Endothelial cell of umbilical vein (primary cell): Measurements from ENCODE around the gene TRIM69. TPM values are rescaled to one million over a fixed set of nuclear protein-coding genes. Genes with fewer than 3 reads are reported as not detected.

Source experiments
- BruUV-seq: library from RNA; stranded (reverse); fragments of 400-500 nt; replicated peaks from 2 replicates; lab custom pipeline; 2021; lab: Mats Ljungman, UMichigan
- CTCF ChIA-PET: fragments of 300-600, 350-600 bp; sonication (Branson Sonifier 250); formaldehyde crosslinking; loops from one replicate; lab custom pipeline; 2021; ENCODE audit warnings: antibody characterized with exemption, inconsistent platforms; lab: Charles Lee
- POLR2A ChIA-PET: fragments of 300-600, 350-600 bp; sonication (Branson Sonifier 250); formaldehyde crosslinking; loops from one replicate; lab custom pipeline; 2021; ENCODE audit warnings: antibody characterized with exemption, inconsistent platforms; lab: Charles Lee
- DNase-seq: peaks from one replicate; pipeline ENCODE4 v3.0.0-alpha.2; 2011; ENCODE audit warnings: low read depth, low spot score
- FAIRE-seq: peaks from 2 replicates; lab custom pipeline; 2011; peaks lifted over from hg19 to GRCh38; lab: Jason Lieb, UNC
- H2AFZ ChIP-seq: 2 replicates; pipeline ENCODE4 v1.6.0; 2012; ENCODE audit warnings: low read depth, low read length, control low read depth, inconsistent platforms
- H3K27ac ChIP-seq: 2 replicates; pipeline ENCODE4 v1.5.1; 2011; ENCODE audit warnings: low read depth, mild to moderate bottlenecking, control low read depth, low read length, moderate library complexity; ENCODE audit not compliant: insufficient read depth
- H3K27me3 ChIP-seq, 2 experiments: 2 replicates each; pipeline versions ENCODE4 v1.6.0 to v1.6.1; 2011; ENCODE audit warnings: low read length in 2 of 2, mixed read lengths in 1 of 2; ENCODE audit not compliant: control insufficient read depth in 2 of 2, insufficient read depth in 2 of 2
- H3K36me3 ChIP-seq, 2 experiments: 2 replicates in 1 of 2; 3 replicates in 1 of 2; pipeline ENCODE4 v1.5.1; 2011; ENCODE audit warnings: low read length in 2 of 2, mild to moderate bottlenecking in 1 of 2, moderate library complexity in 1 of 2; ENCODE audit not compliant: control insufficient read depth in 2 of 2, insufficient read depth in 2 of 2; ENCODE audit errors: extremely low read depth in 1 of 2
- H3K4me1 ChIP-seq: 3 replicates; pipeline ENCODE4 v1.5.1; 2011; ENCODE audit warnings: mild to moderate bottlenecking, low read length; ENCODE audit not compliant: control insufficient read depth, insufficient read depth; ENCODE audit errors: extremely low read depth
- H3K4me2 ChIP-seq: 2 replicates; pipeline ENCODE4 v1.6.1; 2011; ENCODE audit warnings: low read length, control low read depth, mixed read lengths; ENCODE audit not compliant: insufficient read depth
- H3K4me3 ChIP-seq, 3 experiments: fragments of 200-600 bp in 1 of 3; sonication (generic), shearing (Covaris generic) in 1 of 3; replicated peaks in 1 of 3; 2 replicates each; pipeline ENCODE4 v1.5.1; 2011 to 2016; ENCODE audit warnings: control low read depth in 3 of 3, low read length in 3 of 3, mild to moderate bottlenecking in 2 of 3, inconsistent platforms in 1 of 3, low read depth in 1 of 3, moderate library complexity in 1 of 3; ENCODE audit not compliant: insufficient read depth in 1 of 3
- H3K79me2 ChIP-seq: 2 replicates; pipeline ENCODE4 v1.6.0; 2012; ENCODE audit warnings: low read length, inconsistent platforms; ENCODE audit not compliant: control insufficient read depth, insufficient read depth
- H3K9ac ChIP-seq: replicated peaks from 2 replicates; pipeline ENCODE3; 2011; ENCODE audit warnings: low read length, control low read depth; ENCODE audit not compliant: insufficient read depth; ENCODE audit errors: extremely low read depth
- H3K9me1 ChIP-seq: replicated peaks from 3 replicates; pipeline ENCODE4 v1.6.0; 2011; ENCODE audit warnings: mild to moderate bottlenecking, low read length; ENCODE audit not compliant: control insufficient read depth, insufficient read depth; ENCODE audit errors: extremely low read depth
- H3K9me3 ChIP-seq: replicated peaks from 2 replicates; pipeline ENCODE4 v1.5.1; 2012; ENCODE audit warnings: low read length, inconsistent platforms; ENCODE audit not compliant: control insufficient read depth, insufficient read depth
- H4K20me1 ChIP-seq: replicated peaks from 2 replicates; pipeline ENCODE3; 2011; ENCODE audit warnings: mild to moderate bottlenecking, low read length; ENCODE audit not compliant: control insufficient read depth, insufficient read depth; ENCODE audit errors: extremely low read depth
- EZH2 ChIP-seq: IDR thresholded peaks from 2 replicates; pipeline ENCODE4 v1.6.1; 2012; ENCODE audit warnings: borderline replicate concordance, low read depth, mild to moderate bottlenecking, moderate library complexity, low read length, inconsistent platforms; ENCODE audit not compliant: severe bottlenecking
- FOS ChIP-seq: IDR thresholded peaks from 2 replicates; pipeline ENCODE4 v1.6.1; 2011; ENCODE audit warnings: mild to moderate bottlenecking, low read length, moderate library complexity, borderline replicate concordance; ENCODE audit not compliant: insufficient read depth
- GATA2 ChIP-seq: IDR thresholded peaks from 2 replicates; pipeline ENCODE4 v1.7.0; 2011; ENCODE audit warnings: low read depth, mild to moderate bottlenecking, moderate library complexity, mixed read lengths, low read length; ENCODE audit not compliant: insufficient read length, insufficient read depth
- JUN ChIP-seq: IDR thresholded peaks from 2 replicates; pipeline ENCODE4 v1.6.1; 2011; ENCODE audit warnings: borderline replicate concordance, low read depth; ENCODE audit not compliant: insufficient read length, insufficient read depth
- MAX ChIP-seq: IDR thresholded peaks from 2 replicates; pipeline ENCODE4 v1.6.1; 2011; ENCODE audit not compliant: insufficient read depth, insufficient read length
- MYC ChIP-seq: IDR thresholded peaks from one replicate; pipeline ENCODE4 v1.6.1; 2011; ENCODE audit warnings: mild to moderate bottlenecking, low read depth, low read length
- POLR2A ChIP-seq: IDR thresholded peaks from 2 replicates; pipeline ENCODE4 v1.6.1; 2012; ENCODE audit warnings: low read depth, mild to moderate bottlenecking, control low read depth, low read length
- POLR2AphosphoS5 ChIP-seq: IDR thresholded peaks from 2 replicates; pipeline ENCODE4 v1.6.1; 2012; ENCODE audit warnings: low read depth, mild to moderate bottlenecking, control low read depth, low read length, moderate library complexity; ENCODE audit not compliant: insufficient read depth
- dilution Hi-C: fragments of 300-500 bp; cut with MboI; formaldehyde crosslinking; loops from one replicate; pipeline ENCODE4 v1.15.0; 2019; ENCODE audit warnings: low sequenced_read_pairs; ENCODE audit not compliant: extremely low pct_ligation_motif_present
- intact Hi-C: fragments of 100-400 bp; cut with micrococcal nuclease; formaldehyde crosslinking; loops from one replicate; pipeline ENCODE4 v1.10.0; 2022
- polyA plus RNA-seq, 4 experiments: library from polyadenylated mRNA; depleted of rRNA in 3 of 4; stranded (reverse) in 3 of 4; unstranded in 1 of 4; fragments of >200 nt; gene quantifications; 2 replicates each; pipeline versions ENCODE4 v1.2.1 to v1.2.3, GENCODE V29; 2011 to 2012; ENCODE audit warnings: missing spikeins in 1 of 4
- total RNA-seq: library from RNA; stranded (reverse); gene quantifications from 2 replicates; pipeline ENCODE4 v1.2.3, GENCODE V29; 2021
- TF ChIP-seq, protein P1 (sequence below), 2 donors: IDR thresholded peaks; 1 replicate in 1 of 2; 2 replicates in 1 of 2; pipeline ENCODE4 v1.5.1; 2011; ENCODE audit warnings: low read length in 2 of 2, mild to moderate bottlenecking in 2 of 2, moderate library complexity in 2 of 2, control low read depth in 1 of 2, inconsistent platforms in 1 of 2, low read depth in 1 of 2; ENCODE audit not compliant: insufficient read depth in 1 of 2; ENCODE audit errors: extremely low read depth in 1 of 2

Gene TRIM69
- total and polyA plus RNA-seq, 2 donors (not counting 3 experiments of a cell fraction or from before 2014, with no cell fraction given): 4.8 to 13.0 TPM

GRCh38 chr15:44790656-44791055 is 54.3 kb downstream of the TRIM69 start:
- intact Hi-C loops (no loop called here), dilution Hi-C loops (no loop called here)
- H4K20me1 ChIP-seq: no peaks in the 10 kb centered on the region
- no peak overlapping the region for H3K9ac ChIP-seq
- no peaks in the 10 kb centered on the region for H3K27me3 ChIP-seq
- ChIA-PET CTCF (interaction anchor here (1.0 kb wide), 1 partner anchor 9 kb away, joined by 4 read pairs; no protein-coding TSS in a partner anchor), POLR2A (no interaction called here)
- H3K9me3 ChIP-seq: no peaks in the 10 kb centered on the region
- no peak overlapping the region for H3K4me3 ChIP-seq
- BruUV-seq: no TSS peak
- TF ChIP-seq POLR2AphosphoS5: no peak
- TF ChIP-seq, protein P1, sequence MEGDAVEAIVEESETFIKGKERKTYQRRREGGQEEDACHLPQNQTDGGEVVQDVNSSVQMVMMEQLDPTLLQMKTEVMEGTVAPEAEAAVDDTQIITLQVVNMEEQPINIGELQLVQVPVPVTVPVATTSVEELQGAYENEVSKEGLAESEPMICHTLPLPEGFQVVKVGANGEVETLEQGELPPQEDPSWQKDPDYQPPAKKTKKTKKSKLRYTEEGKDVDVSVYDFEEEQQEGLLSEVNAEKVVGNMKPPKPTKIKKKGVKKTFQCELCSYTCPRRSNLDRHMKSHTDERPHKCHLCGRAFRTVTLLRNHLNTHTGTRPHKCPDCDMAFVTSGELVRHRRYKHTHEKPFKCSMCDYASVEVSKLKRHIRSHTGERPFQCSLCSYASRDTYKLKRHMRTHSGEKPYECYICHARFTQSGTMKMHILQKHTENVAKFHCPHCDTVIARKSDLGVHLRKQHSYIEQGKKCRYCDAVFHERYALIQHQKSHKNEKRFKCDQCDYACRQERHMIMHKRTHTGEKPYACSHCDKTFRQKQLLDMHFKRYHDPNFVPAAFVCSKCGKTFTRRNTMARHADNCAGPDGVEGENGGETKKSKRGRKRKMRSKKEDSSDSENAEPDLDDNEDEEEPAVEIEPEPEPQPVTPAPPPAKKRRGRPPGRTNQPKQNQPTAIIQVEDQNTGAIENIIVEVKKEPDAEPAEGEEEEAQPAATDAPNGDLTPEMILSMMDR (IDR thresholded peaks at IDR 0.05; ENCODE audit: extremely low read depth in 1 of 2, insufficient read depth in 1 of 2, low read depth in 1 of 2, low read length in 2 of 2): no peak
- no peak for TF ChIP-seq FOS
- no peak for TF ChIP-seq EZH2
- no peak for TF ChIP-seq GATA2
- no peak for TF ChIP-seq MYC
- no peak for TF ChIP-seq JUN
- TF ChIP-seq MAX: no peak
- TF ChIP-seq POLR2A: no peak
- H3K4me1 ChIP-seq: peaks cover 3% of the 10 kb centered on the region
- no peak for DNase-seq
- H3K79me2 ChIP-seq: no peaks in the 10 kb centered on the region
- H3K4me2 ChIP-seq: no peak overlapping the region
- no peaks in the 10 kb centered on the region for H3K9me1 ChIP-seq
- H2AFZ ChIP-seq: no peak overlapping the region
- no peak overlapping the region for H3K27ac ChIP-seq
- no peaks in the 10 kb centered on the region for H3K36me3 ChIP-seq
- FAIRE-seq: no peak
